ENCODE data around the gene RSPH4A. TPM values are rescaled to one million over a fixed set of nuclear protein-coding genes. Genes with fewer than 3 reads are reported as not detected.

Gene RSPH4A
- total RNA-seq, 6 donors from 2014 or later = 1.2 to 28.7 (median 4.7) TPM

GRCh38 chr6:116579143-116579542, 37.1 kb upstream of the RSPH4A start:
- no peak for ATAC-seq (ENCODE audit: low FRiP score in 2 of 2)

GRCh38 chr6:116580198-116580597, 36.1 kb upstream of the RSPH4A start:
- WGBS, 2 donors = 89 to 93% methylated on average over 2 of the region's 2 CpGs
- no peak for ATAC-seq (ENCODE audit: low FRiP score in 2 of 2)

More at GRCh38 chr6:116579143-116579542, 37.1 kb upstream of the RSPH4A start:
- no peak for DNase-seq
- no peak overlapping the region for H3K27ac ChIP-seq
- no peaks in the 10 kb centered on the region for H3K9me3 ChIP-seq
- WGBS, 2 donors = 78 to 100% methylated on average over 1 of the region's 1 CpG
- H3K27me3 ChIP-seq = no peaks in the 10 kb centered on the region
- H3K36me3 ChIP-seq = peaks cover 0 to 52% (median 3%) of the 10 kb centered on the region in 4 donors
- peaks cover 0 to 11% (median under 1%) of the 10 kb centered on the region in 4 donors for H3K4me1 ChIP-seq
- H3K4me3 ChIP-seq = no peak overlapping the region
- TF ChIP-seq CTCF (IDR thresholded peaks at IDR 0.05) = no peak
- TF ChIP-seq POLR2A (IDR thresholded peaks at IDR 0.05) = no peak
- no peak for TF ChIP-seq EP300 (IDR thresholded peaks at IDR 0.05)
- no peak for TF ChIP-seq POLR2AphosphoS5 (IDR thresholded peaks at IDR 0.05)

GRCh38 chr6:116586276-116586675, 30.0 kb upstream of the RSPH4A start:
- peaks cover 14 to 79% (median 27%) of the 10 kb centered on the region in 4 donors for H3K36me3 ChIP-seq
- H3K27me3 ChIP-seq = no peaks in the 10 kb centered on the region
- H3K4me3 ChIP-seq = no peak overlapping the region
- TF ChIP-seq POLR2A (IDR thresholded peaks at IDR 0.05) (no peak), POLR2AphosphoS5 (IDR thresholded peaks at IDR 0.05) (no peak), CTCF (IDR thresholded peaks at IDR 0.05) (no peak), EP300 (IDR thresholded peaks at IDR 0.05) (no peak)
- H3K9me3 ChIP-seq = no peaks in the 10 kb centered on the region
- no peak overlapping the region for H3K27ac ChIP-seq
- no peak for ATAC-seq (ENCODE audit: low FRiP score in 2 of 2)
- H3K4me1 ChIP-seq = no peaks in the 10 kb centered on the region
- no peak for DNase-seq

More at GRCh38 chr6:116580198-116580597, 36.1 kb upstream of the RSPH4A start:
- H3K9me3 ChIP-seq = no peaks in the 10 kb centered on the region
- no peak for TF ChIP-seq POLR2AphosphoS5 (IDR thresholded peaks at IDR 0.05)
- TF ChIP-seq CTCF (IDR thresholded peaks at IDR 0.05) = no peak
- TF ChIP-seq POLR2A (IDR thresholded peaks at IDR 0.05) = no peak
- no peak for TF ChIP-seq EP300 (IDR thresholded peaks at IDR 0.05)
- no peak overlapping the region for H3K4me3 ChIP-seq
- H3K27me3 ChIP-seq = no peaks in the 10 kb centered on the region
- H3K27ac ChIP-seq = no peak overlapping the region
- peaks cover 0 to 11% (median 0%) of the 10 kb centered on the region in 4 donors for H3K4me1 ChIP-seq
- DNase-seq = no peak
- peaks cover 0 to 58% (median 4%) of the 10 kb centered on the region in 4 donors for H3K36me3 ChIP-seq

- Histone ChIP-seq H3K4me1 (no peaks in the 10 kb centered on the region), H3K36me3 (peaks cover 19 to 80% (median 31%) of the 10 kb centered on the region in 4 donors), H3K4me3 (no peak overlapping the region), H3K9me3 (no peaks in the 10 kb centered on the region), H3K27me3 (no peaks in the 10 kb centered on the region), H3K27ac (no peak overlapping the region)
- TF ChIP-seq EP300 (IDR thresholded peaks at IDR 0.05) = no peak
- TF ChIP-seq POLR2A (IDR thresholded peaks at IDR 0.05) = no peak
- no peak for TF ChIP-seq POLR2AphosphoS5 (IDR thresholded peaks at IDR 0.05)
- TF ChIP-seq CTCF (IDR thresholded peaks at IDR 0.05) = no peak
- ATAC-seq (ENCODE audit: low FRiP score in 2 of 2) = no peak
- WGBS, 2 donors = 94 to 98% methylated on average over 2 of the region's 2 CpGs
- no peak for DNase-seq
These were observed 29.5 kb upstream of the RSPH4A start for GRCh38 chr6:116586738-116587137.

GRCh38 chr6:116595247-116595646, 21.0 kb upstream of the RSPH4A start:
- no peak for ATAC-seq (ENCODE audit: low FRiP score in 2 of 2)

More at GRCh38 chr6:116595247-116595646, 21.0 kb upstream of the RSPH4A start:
- Histone ChIP-seq H3K27me3 (no peaks in the 10 kb centered on the region), H3K4me1 (no peaks in the 10 kb centered on the region), H3K9me3 (no peaks in the 10 kb centered on the region), H3K27ac (no peak overlapping the region), H3K4me3 (no peak overlapping the region), H3K36me3 (peaks cover 26 to 52% (median 30%) of the 10 kb centered on the region in 4 donors)
- TF ChIP-seq EP300 (IDR thresholded peaks at IDR 0.05) = no peak
- TF ChIP-seq POLR2A (IDR thresholded peaks at IDR 0.05) = no peak
- TF ChIP-seq CTCF (IDR thresholded peaks at IDR 0.05) = no peak
- no peak for TF ChIP-seq POLR2AphosphoS5 (IDR thresholded peaks at IDR 0.05)
- DNase-seq = no peak
- WGBS, 2 donors = 54 to 74% methylated on average over 3 of the region's 3 CpGs

Measured in upper lobe of left lung (tissue), 6 donors.